Endothelial cell of umbilical vein (primary cell): ENCODE data around the gene GALNT9. TPM values are rescaled to one million over a fixed set of nuclear protein-coding genes. Genes with fewer than 3 reads are reported as not detected.

Experiments used
- BruUV-seq: library from RNA; stranded (reverse); fragments of 400-500 nt; replicated peaks from 2 replicates; lab custom pipeline; 2021; lab: Mats Ljungman, UMichigan
- CTCF ChIA-PET: fragments of 300-600, 350-600 bp; sonication (Branson Sonifier 250); formaldehyde crosslinking; loops from one replicate; lab custom pipeline; 2021; ENCODE audit warnings: antibody characterized with exemption, inconsistent platforms; lab: Charles Lee
- POLR2A ChIA-PET: fragments of 300-600, 350-600 bp; sonication (Branson Sonifier 250); formaldehyde crosslinking; loops from one replicate; lab custom pipeline; 2021; ENCODE audit warnings: antibody characterized with exemption, inconsistent platforms; lab: Charles Lee
- DNase-seq: peaks from one replicate; pipeline ENCODE4 v3.0.0-alpha.2; 2011; ENCODE audit warnings: low read depth, low spot score
- FAIRE-seq: peaks from 2 replicates; lab custom pipeline; 2011; peaks lifted over from hg19 to GRCh38; lab: Jason Lieb, UNC
- H2AFZ ChIP-seq: 2 replicates; pipeline ENCODE4 v1.6.0; 2012; ENCODE audit warnings: low read depth, low read length, control low read depth, inconsistent platforms
- H3K27ac ChIP-seq: 2 replicates; pipeline ENCODE4 v1.5.1; 2011; ENCODE audit warnings: low read depth, mild to moderate bottlenecking, control low read depth, low read length, moderate library complexity; ENCODE audit not compliant: insufficient read depth
- H3K27me3 ChIP-seq, 2 experiments: 2 replicates each; pipeline versions ENCODE4 v1.6.0 to v1.6.1; 2011; ENCODE audit warnings: low read length in 2 of 2, mixed read lengths in 1 of 2; ENCODE audit not compliant: control insufficient read depth in 2 of 2, insufficient read depth in 2 of 2
- H3K36me3 ChIP-seq, 2 experiments: 2 replicates in 1 of 2; 3 replicates in 1 of 2; pipeline ENCODE4 v1.5.1; 2011; ENCODE audit warnings: low read length in 2 of 2, mild to moderate bottlenecking in 1 of 2, moderate library complexity in 1 of 2; ENCODE audit not compliant: control insufficient read depth in 2 of 2, insufficient read depth in 2 of 2; ENCODE audit errors: extremely low read depth in 1 of 2
- H3K4me1 ChIP-seq: 3 replicates; pipeline ENCODE4 v1.5.1; 2011; ENCODE audit warnings: mild to moderate bottlenecking, low read length; ENCODE audit not compliant: control insufficient read depth, insufficient read depth; ENCODE audit errors: extremely low read depth
- H3K4me2 ChIP-seq: 2 replicates; pipeline ENCODE4 v1.6.1; 2011; ENCODE audit warnings: low read length, control low read depth, mixed read lengths; ENCODE audit not compliant: insufficient read depth
- H3K4me3 ChIP-seq, 3 experiments: fragments of 200-600 bp in 1 of 3; sonication (generic), shearing (Covaris generic) in 1 of 3; replicated peaks in 1 of 3; 2 replicates each; pipeline ENCODE4 v1.5.1; 2011 to 2016; ENCODE audit warnings: control low read depth in 3 of 3, low read length in 3 of 3, mild to moderate bottlenecking in 2 of 3, inconsistent platforms in 1 of 3, low read depth in 1 of 3, moderate library complexity in 1 of 3; ENCODE audit not compliant: insufficient read depth in 1 of 3
- H3K79me2 ChIP-seq: 2 replicates; pipeline ENCODE4 v1.6.0; 2012; ENCODE audit warnings: low read length, inconsistent platforms; ENCODE audit not compliant: control insufficient read depth, insufficient read depth
- H3K9ac ChIP-seq: replicated peaks from 2 replicates; pipeline ENCODE3; 2011; ENCODE audit warnings: low read length, control low read depth; ENCODE audit not compliant: insufficient read depth; ENCODE audit errors: extremely low read depth
- H3K9me1 ChIP-seq: replicated peaks from 3 replicates; pipeline ENCODE4 v1.6.0; 2011; ENCODE audit warnings: mild to moderate bottlenecking, low read length; ENCODE audit not compliant: control insufficient read depth, insufficient read depth; ENCODE audit errors: extremely low read depth
- H3K9me3 ChIP-seq: replicated peaks from 2 replicates; pipeline ENCODE4 v1.5.1; 2012; ENCODE audit warnings: low read length, inconsistent platforms; ENCODE audit not compliant: control insufficient read depth, insufficient read depth
- H4K20me1 ChIP-seq: replicated peaks from 2 replicates; pipeline ENCODE3; 2011; ENCODE audit warnings: mild to moderate bottlenecking, low read length; ENCODE audit not compliant: control insufficient read depth, insufficient read depth; ENCODE audit errors: extremely low read depth
- EZH2 ChIP-seq: IDR thresholded peaks from 2 replicates; pipeline ENCODE4 v1.6.1; 2012; ENCODE audit warnings: borderline replicate concordance, low read depth, mild to moderate bottlenecking, moderate library complexity, low read length, inconsistent platforms; ENCODE audit not compliant: severe bottlenecking
- FOS ChIP-seq: IDR thresholded peaks from 2 replicates; pipeline ENCODE4 v1.6.1; 2011; ENCODE audit warnings: mild to moderate bottlenecking, low read length, moderate library complexity, borderline replicate concordance; ENCODE audit not compliant: insufficient read depth
- JUN ChIP-seq: IDR thresholded peaks from 2 replicates; pipeline ENCODE4 v1.6.1; 2011; ENCODE audit warnings: borderline replicate concordance, low read depth; ENCODE audit not compliant: insufficient read length, insufficient read depth
- MYC ChIP-seq: IDR thresholded peaks from one replicate; pipeline ENCODE4 v1.6.1; 2011; ENCODE audit warnings: mild to moderate bottlenecking, low read depth, low read length
- POLR2AphosphoS5 ChIP-seq: IDR thresholded peaks from 2 replicates; pipeline ENCODE4 v1.6.1; 2012; ENCODE audit warnings: low read depth, mild to moderate bottlenecking, control low read depth, low read length, moderate library complexity; ENCODE audit not compliant: insufficient read depth
- dilution Hi-C: fragments of 300-500 bp; cut with MboI; formaldehyde crosslinking; loops from one replicate; pipeline ENCODE4 v1.15.0; 2019; ENCODE audit warnings: low sequenced_read_pairs; ENCODE audit not compliant: extremely low pct_ligation_motif_present
- intact Hi-C: fragments of 100-400 bp; cut with micrococcal nuclease; formaldehyde crosslinking; loops from one replicate; pipeline ENCODE4 v1.10.0; 2022
- polyA plus RNA-seq, 4 experiments: library from polyadenylated mRNA; depleted of rRNA in 3 of 4; stranded (reverse) in 3 of 4; unstranded in 1 of 4; fragments of >200 nt; gene quantifications; 2 replicates each; pipeline versions ENCODE4 v1.2.1 to v1.2.3, GENCODE V29; 2011 to 2012; ENCODE audit warnings: missing spikeins in 1 of 4
- total RNA-seq: library from RNA; stranded (reverse); gene quantifications from 2 replicates; pipeline ENCODE4 v1.2.3, GENCODE V29; 2021
- TF ChIP-seq, protein P1 (sequence below): IDR thresholded peaks from 2 replicates; pipeline ENCODE4 v1.6.1; 2011; ENCODE audit not compliant: insufficient read depth, insufficient read length
- TF ChIP-seq, protein P2 (sequence below), 2 donors: IDR thresholded peaks; 1 replicate in 1 of 2; 2 replicates in 1 of 2; pipeline ENCODE4 v1.5.1; 2011; ENCODE audit warnings: low read length in 2 of 2, mild to moderate bottlenecking in 2 of 2, moderate library complexity in 2 of 2, control low read depth in 1 of 2, inconsistent platforms in 1 of 2, low read depth in 1 of 2; ENCODE audit not compliant: insufficient read depth in 1 of 2; ENCODE audit errors: extremely low read depth in 1 of 2

The GALNT9 gene
- total and polyA plus RNA-seq, 2 donors (not counting 3 experiments of a cell fraction or from before 2014, with no cell fraction given): 0.14 to 0.73 TPM

DNA sequence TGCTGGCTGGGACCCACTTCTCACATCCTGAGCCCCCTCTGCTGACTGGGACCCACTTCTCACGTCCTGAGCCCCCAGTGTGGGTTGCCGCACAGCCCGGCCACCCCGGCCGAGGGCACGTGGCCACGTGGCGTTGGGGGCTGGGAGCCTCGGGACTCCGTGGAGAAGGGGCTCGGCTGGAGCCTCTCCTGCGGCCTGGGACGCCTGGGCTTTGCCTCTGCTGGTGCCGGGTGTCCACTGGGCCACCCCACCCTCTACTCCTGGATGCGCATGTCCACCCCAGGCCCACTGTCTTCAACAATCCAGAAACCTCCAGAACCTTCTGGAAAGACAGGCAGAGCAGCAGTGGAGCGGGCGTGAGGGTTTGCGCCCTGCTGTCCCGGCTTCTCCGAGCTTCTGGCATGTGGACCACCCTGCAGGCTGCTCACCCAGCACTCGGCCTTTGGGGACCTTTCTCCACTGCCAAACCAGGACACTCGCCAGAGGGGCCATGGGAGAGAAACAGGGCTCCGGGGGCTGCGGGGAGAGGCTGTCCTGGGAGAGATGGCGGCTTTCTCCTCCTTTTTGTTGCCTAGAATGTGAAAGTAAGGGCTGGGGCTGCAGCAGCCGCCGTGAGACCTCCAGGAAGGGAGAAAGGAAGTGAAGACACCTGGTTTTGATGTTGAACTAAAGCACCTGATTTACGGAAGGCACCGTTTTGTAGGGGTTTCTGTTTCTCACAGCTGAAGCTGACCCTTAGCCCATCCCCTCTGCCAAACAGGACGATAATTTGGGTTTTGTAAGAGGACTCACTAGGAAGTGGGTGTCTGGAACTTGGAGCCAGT lies 155.2 kb downstream of the GALNT9 start:
- no peak overlapping the region for H2AFZ ChIP-seq
- H3K9ac ChIP-seq: no peak overlapping the region
- H3K4me1 ChIP-seq: no peaks in the 10 kb centered on the region
- H3K27me3 ChIP-seq: peaks cover 0 to 2% of the 10 kb centered on the region in 2 experiments
- TF ChIP-seq, protein P1, sequence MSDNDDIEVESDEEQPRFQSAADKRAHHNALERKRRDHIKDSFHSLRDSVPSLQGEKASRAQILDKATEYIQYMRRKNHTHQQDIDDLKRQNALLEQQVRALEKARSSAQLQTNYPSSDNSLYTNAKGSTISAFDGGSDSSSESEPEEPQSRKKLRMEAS: no peak
- TF ChIP-seq MYC (no peak), POLR2AphosphoS5 (no peak)
- H3K9me3 ChIP-seq: no peaks in the 10 kb centered on the region
- dilution Hi-C loops (no loop called here), intact Hi-C loops (no loop called here)
- H4K20me1 ChIP-seq: no peaks in the 10 kb centered on the region
- ChIA-PET POLR2A (no interaction called here), CTCF (no interaction called here)
- no peak overlapping the region for H3K4me2 ChIP-seq
- no peak overlapping the region for H3K4me3 ChIP-seq
- H3K79me2 ChIP-seq: no peaks in the 10 kb centered on the region
- no peaks in the 10 kb centered on the region for H3K9me1 ChIP-seq
- FAIRE-seq (no peak), DNase-seq (no peak)
- no TSS peak for BruUV-seq
- H3K36me3 ChIP-seq: no peaks in the 10 kb centered on the region
- H3K27ac ChIP-seq: no peak overlapping the region

DNA sequence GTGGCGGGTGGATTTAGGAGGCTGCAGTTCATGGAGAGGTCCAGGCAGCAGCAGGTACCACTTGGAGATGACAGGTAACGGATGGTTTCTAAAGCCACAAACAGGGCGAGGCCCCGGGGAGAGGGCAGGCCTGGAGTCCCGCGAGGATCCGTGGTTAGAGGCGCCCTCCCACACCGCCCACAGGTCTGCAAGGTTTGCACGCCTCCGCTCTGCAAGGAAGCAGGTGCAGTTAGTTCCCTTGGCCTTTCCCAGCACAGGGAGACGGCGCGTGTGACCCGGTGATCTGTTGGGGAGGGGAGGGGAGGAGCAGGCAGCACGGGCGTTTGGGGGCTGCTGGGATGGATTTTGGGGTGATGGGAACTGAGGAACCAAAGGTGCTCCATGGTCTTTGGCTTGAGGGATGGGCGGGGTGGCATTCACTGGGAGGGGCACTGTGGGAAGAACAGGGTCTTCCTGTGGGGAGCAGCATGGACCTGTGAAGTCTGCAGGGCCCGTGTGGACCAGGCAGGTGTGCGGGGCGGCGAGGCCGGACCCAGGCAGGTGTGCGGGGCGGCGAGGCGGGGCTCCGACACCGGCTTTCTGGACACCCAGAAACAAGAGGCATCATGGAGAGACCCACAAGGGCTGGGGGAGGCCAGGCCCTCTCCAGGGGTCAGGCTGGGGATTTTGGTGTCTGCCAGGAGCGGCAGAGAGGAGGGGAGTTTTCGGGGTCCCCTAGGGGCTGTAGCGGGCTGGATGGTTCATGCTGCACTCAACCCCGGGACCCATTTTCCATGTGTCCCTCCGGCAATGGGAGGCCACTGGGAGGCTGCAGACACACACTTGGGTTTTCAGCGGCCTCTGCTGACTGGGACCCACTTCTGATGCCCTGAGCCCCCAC lies 156.0 kb downstream of the GALNT9 start:
- TF ChIP-seq JUN (no peak), EZH2 (no peak), POLR2AphosphoS5 (no peak), FOS (no peak)
- TF ChIP-seq, protein P2, sequence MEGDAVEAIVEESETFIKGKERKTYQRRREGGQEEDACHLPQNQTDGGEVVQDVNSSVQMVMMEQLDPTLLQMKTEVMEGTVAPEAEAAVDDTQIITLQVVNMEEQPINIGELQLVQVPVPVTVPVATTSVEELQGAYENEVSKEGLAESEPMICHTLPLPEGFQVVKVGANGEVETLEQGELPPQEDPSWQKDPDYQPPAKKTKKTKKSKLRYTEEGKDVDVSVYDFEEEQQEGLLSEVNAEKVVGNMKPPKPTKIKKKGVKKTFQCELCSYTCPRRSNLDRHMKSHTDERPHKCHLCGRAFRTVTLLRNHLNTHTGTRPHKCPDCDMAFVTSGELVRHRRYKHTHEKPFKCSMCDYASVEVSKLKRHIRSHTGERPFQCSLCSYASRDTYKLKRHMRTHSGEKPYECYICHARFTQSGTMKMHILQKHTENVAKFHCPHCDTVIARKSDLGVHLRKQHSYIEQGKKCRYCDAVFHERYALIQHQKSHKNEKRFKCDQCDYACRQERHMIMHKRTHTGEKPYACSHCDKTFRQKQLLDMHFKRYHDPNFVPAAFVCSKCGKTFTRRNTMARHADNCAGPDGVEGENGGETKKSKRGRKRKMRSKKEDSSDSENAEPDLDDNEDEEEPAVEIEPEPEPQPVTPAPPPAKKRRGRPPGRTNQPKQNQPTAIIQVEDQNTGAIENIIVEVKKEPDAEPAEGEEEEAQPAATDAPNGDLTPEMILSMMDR (IDR thresholded peaks at IDR 0.05; ENCODE audit: extremely low read depth in 1 of 2, insufficient read depth in 1 of 2, low read depth in 1 of 2, low read length in 2 of 2): no peak
- no peaks in the 10 kb centered on the region for H3K79me2 ChIP-seq
- no peak overlapping the region for H3K4me3 ChIP-seq
- BruUV-seq: no TSS peak
- intact Hi-C loops (no loop called here), dilution Hi-C loops (no loop called here)
- no peak overlapping the region for H3K4me2 ChIP-seq
- H3K4me1 ChIP-seq: no peaks in the 10 kb centered on the region
- H3K36me3 ChIP-seq: no peaks in the 10 kb centered on the region
- H4K20me1 ChIP-seq: no peaks in the 10 kb centered on the region
- POLR2A ChIA-PET: no interaction called here
- no peak for DNase-seq
- no peaks in the 10 kb centered on the region for H3K9me3 ChIP-seq
- H2AFZ ChIP-seq: no peak overlapping the region
- CTCF ChIA-PET: no interaction called here
- H3K27me3 ChIP-seq: peaks cover 0 to 2% of the 10 kb centered on the region in 2 experiments
- no peak overlapping the region for H3K9ac ChIP-seq
- H3K9me1 ChIP-seq: no peaks in the 10 kb centered on the region
- no peak for FAIRE-seq
- no peak overlapping the region for H3K27ac ChIP-seq
